ENCODE data around the gene TSPAN4. TPM values are rescaled to one million over a fixed set of nuclear protein-coding genes. Genes with fewer than 3 reads are reported as not detected.

Gene TSPAN4
- total RNA-seq, 1 donor from 2014 or later, result 77.9 TPM

GRCh38 chr11:847876-848275 lies 5.2 kb downstream of the TSPAN4 start:
- DNase-seq (ENCODE audit: low read depth), result no peak
- Histone ChIP-seq H3K36me3 (ENCODE audit: control insufficient read depth, insufficient read depth, low read length) (no peaks in the 10 kb centered on the region), H3K27me3 (ENCODE audit: control insufficient read depth, insufficient read depth, low read length) (no peaks in the 10 kb centered on the region), H3K4me3 (ENCODE audit: low read depth, low read length) (no peak overlapping the region)
- TF ChIP-seq CTCF (IDR thresholded peaks at IDR 0.05; ENCODE audit: insufficient read depth, low read length, poor library complexity, severe bottlenecking), result no peak

GRCh38 chr11:848380-848931 lies 5.8 kb downstream of the TSPAN4 start:
- peak; percentile 97 for TF ChIP-seq CTCF (IDR thresholded peaks at IDR 0.05; ENCODE audit: insufficient read depth, low read length, poor library complexity, severe bottlenecking)
- Histone ChIP-seq H3K36me3 (ENCODE audit: control insufficient read depth, insufficient read depth, low read length) (no peaks in the 10 kb centered on the region), H3K27me3 (ENCODE audit: control insufficient read depth, insufficient read depth, low read length) (no peaks in the 10 kb centered on the region), H3K4me3 (ENCODE audit: low read depth, low read length) (no peak overlapping the region)
- no peak for DNase-seq (ENCODE audit: low read depth)

GRCh38 chr11:849104-849824 lies 6.6 kb downstream of the TSPAN4 start:
- no peaks in the 10 kb centered on the region for H3K27me3 ChIP-seq (ENCODE audit: control insufficient read depth, insufficient read depth, low read length)
- peak overlapping the region; percentile 33 for H3K4me3 ChIP-seq (ENCODE audit: low read depth, low read length)
- DNase-seq (ENCODE audit: low read depth), result no peak
- no peak for TF ChIP-seq CTCF (IDR thresholded peaks at IDR 0.05; ENCODE audit: insufficient read depth, low read length, poor library complexity, severe bottlenecking)
- no peaks in the 10 kb centered on the region for H3K36me3 ChIP-seq (ENCODE audit: control insufficient read depth, insufficient read depth, low read length)

GRCh38 chr11:849951-850774 lies 7.5 kb downstream of the TSPAN4 start:
- TF ChIP-seq CTCF (IDR thresholded peaks at IDR 0.05; ENCODE audit: insufficient read depth, low read length, poor library complexity, severe bottlenecking), result no peak
- Histone ChIP-seq H3K4me3 (ENCODE audit: low read depth, low read length) (peak overlapping the region; percentile 33), H3K36me3 (ENCODE audit: control insufficient read depth, insufficient read depth, low read length) (no peaks in the 10 kb centered on the region), H3K27me3 (ENCODE audit: control insufficient read depth, insufficient read depth, low read length) (no peaks in the 10 kb centered on the region)
- no peak for DNase-seq (ENCODE audit: low read depth)

- no peak for DNase-seq (ENCODE audit: low read depth)
- Histone ChIP-seq H3K36me3 (ENCODE audit: control insufficient read depth, insufficient read depth, low read length) (no peaks in the 10 kb centered on the region), H3K27me3 (ENCODE audit: control insufficient read depth, insufficient read depth, low read length) (no peaks in the 10 kb centered on the region), H3K4me3 (ENCODE audit: low read depth, low read length) (no peak overlapping the region)
- peak; percentile 4 for TF ChIP-seq CTCF (IDR thresholded peaks at IDR 0.05; ENCODE audit: insufficient read depth, low read length, poor library complexity, severe bottlenecking)
Measured at GRCh38 chr11:850775-851763, 8.4 kb downstream of the TSPAN4 start.
